ENCODE measurements around the gene IMMP2L.

IMMP2L gene

GRCh38 chr7:110645060-110645459 is 917.2 kb downstream of the IMMP2L start:
- TF ChIP-seq CTCF (IDR thresholded peaks at IDR 0.05; ENCODE audit: insufficient read depth, low read depth, low read length, missing control alignments): no peak
- no peak overlapping the region for H3K4me3 ChIP-seq (ENCODE audit: low read length)
- DNase-seq (ENCODE audit: low read depth): no peak

GRCh38 chr7:110637252-110637651 is 925.0 kb downstream of the IMMP2L start:
- DNase-seq (ENCODE audit: low read depth): no peak
- no peak overlapping the region for H3K4me3 ChIP-seq (ENCODE audit: low read length)
- TF ChIP-seq CTCF (IDR thresholded peaks at IDR 0.05; ENCODE audit: insufficient read depth, low read depth, low read length, missing control alignments): no peak

- H3K4me3 ChIP-seq (ENCODE audit: low read length): no peak overlapping the region
- TF ChIP-seq CTCF (IDR thresholded peaks at IDR 0.05; ENCODE audit: insufficient read depth, low read depth, low read length, missing control alignments): no peak
- DNase-seq (ENCODE audit: low read depth): no peak
Measured at GRCh38 chr7:110633313-110633712, 929.0 kb downstream of the IMMP2L start.

GRCh38 chr7:110626414-110626813 is 935.9 kb downstream of the IMMP2L start:
- no peak overlapping the region for H3K4me3 ChIP-seq (ENCODE audit: low read length)
- no peak for TF ChIP-seq CTCF (IDR thresholded peaks at IDR 0.05; ENCODE audit: insufficient read depth, low read depth, low read length, missing control alignments)
- DNase-seq (ENCODE audit: low read depth): no peak

- no peak for TF ChIP-seq CTCF (IDR thresholded peaks at IDR 0.05; ENCODE audit: insufficient read depth, low read depth, low read length, missing control alignments)
- DNase-seq (ENCODE audit: low read depth): no peak
Measured at GRCh38 chr7:110625294-110625693, 937.0 kb downstream of the IMMP2L start.

GRCh38 chr7:110623436-110623835 is 938.9 kb downstream of the IMMP2L start:
- DNase-seq (ENCODE audit: low read depth): peak; percentile 10
- TF ChIP-seq CTCF (IDR thresholded peaks at IDR 0.05; ENCODE audit: insufficient read depth, low read depth, low read length, missing control alignments): no peak
- H3K4me3 ChIP-seq (ENCODE audit: low read length): no peak overlapping the region

More at GRCh38 chr7:110625294-110625693, 937.0 kb downstream of the IMMP2L start:
- H3K4me3 ChIP-seq (ENCODE audit: low read length): no peak overlapping the region

GRCh38 chr7:110621289-110621688 is 941.0 kb downstream of the IMMP2L start:
- DNase-seq (ENCODE audit: low read depth): no peak
- no peak overlapping the region for H3K4me3 ChIP-seq (ENCODE audit: low read length)

More at GRCh38 chr7:110621289-110621688, 941.0 kb downstream of the IMMP2L start:
- TF ChIP-seq CTCF (IDR thresholded peaks at IDR 0.05; ENCODE audit: insufficient read depth, low read depth, low read length, missing control alignments): no peak
